GM13977 (cell line): ENCODE results near the gene MTA3.
"Not testable (repeated sequence)": the region's sequence is repeated elsewhere in the genome, so short reads cannot be mapped to it uniquely, and the experiment has no call there.

Source experiments
- DNase-seq: peaks from one replicate; pipeline ENCODE4 v3.0.0; 2012; ENCODE audit warnings: low spot score
- in situ Hi-C: fragments of 300-500 bp; cut with MboI; formaldehyde crosslinking; loops from one replicate; pipeline ENCODE4 v1.12.0; 2022; ENCODE audit warnings: low sequenced_read_pairs, low pct_unique_long_range_greater_than_20kb, mixed read lengths, inconsistent platforms; ENCODE audit not compliant: unreplicated experiment
- TF ChIP-seq, protein P1 (sequence below): IDR thresholded peaks from 2 replicates; pipeline ENCODE4 v1.5.1; 2012; ENCODE audit warnings: mild to moderate bottlenecking, control low read depth; ENCODE audit not compliant: insufficient read depth; ENCODE audit errors: extremely low read depth, missing control alignments

MTA3 gene

DNA sequence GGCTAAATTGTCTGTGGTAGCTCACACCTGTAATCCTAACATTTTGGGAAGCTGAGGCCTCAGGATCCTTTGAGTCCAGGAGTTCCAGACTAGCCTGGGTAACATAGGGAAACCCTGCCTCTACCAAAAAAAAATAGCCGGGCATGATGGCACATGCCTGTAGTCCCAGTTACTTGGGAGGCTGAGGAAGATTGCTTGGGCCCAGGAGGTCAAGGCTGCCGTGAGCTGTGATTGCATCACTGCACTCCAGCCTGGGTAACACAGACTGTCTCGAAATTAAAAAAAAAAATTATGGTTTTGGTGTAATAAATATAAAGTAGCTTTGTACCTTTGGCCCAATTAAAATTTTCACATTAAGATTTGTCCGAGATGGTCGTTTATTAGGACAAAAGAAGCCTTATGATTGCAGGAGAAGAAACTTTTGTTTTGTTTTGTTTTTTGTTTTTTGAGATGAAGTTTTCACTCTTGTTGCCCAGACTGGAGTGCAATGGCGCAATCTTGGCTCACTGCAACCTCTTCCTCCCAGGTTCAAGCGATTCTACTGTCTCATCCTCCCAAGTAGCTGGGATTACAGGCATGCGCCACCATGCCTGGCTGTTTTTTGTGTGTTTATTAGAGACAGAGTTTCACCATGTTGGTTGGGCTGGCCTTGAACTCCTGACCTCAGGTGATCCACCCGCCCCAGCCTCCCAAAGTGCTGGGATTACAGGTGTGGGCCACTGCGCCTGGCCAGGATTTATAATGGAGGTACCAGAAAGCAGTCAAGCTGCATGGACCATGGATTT lies 4.1 kb downstream of the MTA3 start:
- TF ChIP-seq, protein P1, sequence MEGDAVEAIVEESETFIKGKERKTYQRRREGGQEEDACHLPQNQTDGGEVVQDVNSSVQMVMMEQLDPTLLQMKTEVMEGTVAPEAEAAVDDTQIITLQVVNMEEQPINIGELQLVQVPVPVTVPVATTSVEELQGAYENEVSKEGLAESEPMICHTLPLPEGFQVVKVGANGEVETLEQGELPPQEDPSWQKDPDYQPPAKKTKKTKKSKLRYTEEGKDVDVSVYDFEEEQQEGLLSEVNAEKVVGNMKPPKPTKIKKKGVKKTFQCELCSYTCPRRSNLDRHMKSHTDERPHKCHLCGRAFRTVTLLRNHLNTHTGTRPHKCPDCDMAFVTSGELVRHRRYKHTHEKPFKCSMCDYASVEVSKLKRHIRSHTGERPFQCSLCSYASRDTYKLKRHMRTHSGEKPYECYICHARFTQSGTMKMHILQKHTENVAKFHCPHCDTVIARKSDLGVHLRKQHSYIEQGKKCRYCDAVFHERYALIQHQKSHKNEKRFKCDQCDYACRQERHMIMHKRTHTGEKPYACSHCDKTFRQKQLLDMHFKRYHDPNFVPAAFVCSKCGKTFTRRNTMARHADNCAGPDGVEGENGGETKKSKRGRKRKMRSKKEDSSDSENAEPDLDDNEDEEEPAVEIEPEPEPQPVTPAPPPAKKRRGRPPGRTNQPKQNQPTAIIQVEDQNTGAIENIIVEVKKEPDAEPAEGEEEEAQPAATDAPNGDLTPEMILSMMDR: no peak
- in situ Hi-C loops: no loop called here
- DNase-seq: no peak

DNA sequence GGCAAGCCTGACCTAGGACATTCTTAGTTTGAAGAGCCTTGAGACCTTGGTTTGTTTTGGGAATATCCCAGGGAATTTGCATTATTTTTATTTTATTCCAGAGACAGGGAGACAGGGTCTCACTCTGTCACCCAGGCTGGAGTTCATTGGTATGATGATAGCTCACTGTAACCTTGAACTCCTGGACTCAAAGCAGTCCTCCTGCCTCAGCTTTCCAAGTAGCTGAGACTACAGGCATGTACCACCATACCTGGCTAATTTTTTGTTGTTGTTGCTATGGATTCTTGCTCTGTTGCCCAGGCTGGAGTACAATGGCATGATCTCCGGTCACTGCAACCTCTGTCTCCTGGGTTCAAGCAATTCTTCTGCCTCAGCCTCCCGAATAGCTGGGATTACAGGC lies 4.8 kb downstream of the MTA3 start:
- in situ Hi-C loops: no loop called here
- DNase-seq: no peak

DNA sequence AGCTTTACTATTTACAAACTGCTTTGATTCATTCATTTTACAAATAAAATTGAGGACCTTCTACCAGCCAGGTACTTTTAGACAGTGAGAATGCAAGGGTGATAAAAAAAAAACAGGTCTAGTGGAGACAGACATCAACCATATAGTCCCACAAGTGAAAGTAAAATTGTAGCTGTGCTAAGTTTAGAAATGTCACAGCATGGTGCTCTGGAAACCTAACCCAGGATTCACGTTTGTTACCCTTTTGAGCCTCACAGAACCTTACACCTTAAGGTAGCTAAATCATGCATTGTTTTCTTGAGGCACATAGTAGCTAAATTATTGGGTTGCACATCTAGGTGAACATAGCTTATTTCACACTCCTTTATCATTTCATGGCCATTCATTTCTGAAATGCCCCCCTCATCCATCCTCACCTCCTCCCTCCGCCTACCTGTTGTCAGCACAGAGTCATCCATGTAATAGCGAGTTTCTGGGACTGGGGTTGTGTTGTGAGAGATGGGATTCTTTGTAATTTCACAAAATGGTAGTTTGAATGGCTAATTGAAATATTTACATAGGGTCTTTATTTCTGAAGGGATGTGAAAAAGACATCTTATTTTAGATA lies 7.1 kb downstream of the MTA3 start:
- TF ChIP-seq, protein P1: no peak
- in situ Hi-C loops: no loop called here
- no peak for DNase-seq

More for the DNA sequence above, 4.8 kb downstream of the MTA3 start:
- TF ChIP-seq, protein P1: no peak

DNA sequence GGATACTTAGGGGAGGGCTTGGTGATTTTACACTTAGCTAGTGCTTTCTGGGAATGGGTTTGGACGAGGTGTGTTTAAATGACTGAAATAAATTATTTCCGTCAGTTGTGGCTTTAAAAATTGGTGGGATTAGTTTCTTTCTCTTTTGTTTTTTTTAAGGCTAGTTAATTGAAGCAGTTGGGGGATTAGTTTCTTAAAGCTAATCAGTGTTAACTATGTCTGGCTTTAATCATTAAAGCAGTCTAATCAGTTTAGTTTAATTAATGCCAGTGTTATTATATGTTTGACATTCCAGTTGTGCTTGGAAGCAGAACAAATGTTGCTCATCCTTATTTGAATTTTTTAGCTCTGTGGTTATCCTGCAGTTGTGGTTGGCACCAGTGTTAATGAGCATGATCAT lies 10.2 kb downstream of the MTA3 start:
- in situ Hi-C loops: no loop called here
- no peak for DNase-seq
- TF ChIP-seq, protein P1: no peak

DNA sequence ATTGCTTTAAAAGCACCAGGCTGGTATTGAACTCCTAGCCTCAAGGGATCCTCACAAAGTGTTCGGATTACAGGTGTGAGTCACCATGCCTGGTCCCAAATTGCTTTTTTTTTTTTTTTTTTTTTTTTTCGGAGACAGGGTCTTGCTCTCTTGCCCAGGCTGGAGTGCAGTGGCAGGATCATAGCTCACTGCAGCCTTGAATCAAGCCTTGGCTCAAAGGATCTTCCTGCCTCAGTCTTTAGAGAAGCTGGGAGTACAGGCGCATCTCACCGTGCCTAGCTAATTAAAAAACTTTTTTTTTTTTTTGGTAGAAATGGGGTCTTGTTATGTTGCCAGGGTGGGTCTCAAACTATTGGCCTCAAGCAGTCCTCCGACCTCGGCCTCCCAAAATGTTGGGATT lies 12.8 kb downstream of the MTA3 start:
- TF ChIP-seq, protein P1: no peak
- DNase-seq: no peak
- in situ Hi-C loops: no loop called here

DNA sequence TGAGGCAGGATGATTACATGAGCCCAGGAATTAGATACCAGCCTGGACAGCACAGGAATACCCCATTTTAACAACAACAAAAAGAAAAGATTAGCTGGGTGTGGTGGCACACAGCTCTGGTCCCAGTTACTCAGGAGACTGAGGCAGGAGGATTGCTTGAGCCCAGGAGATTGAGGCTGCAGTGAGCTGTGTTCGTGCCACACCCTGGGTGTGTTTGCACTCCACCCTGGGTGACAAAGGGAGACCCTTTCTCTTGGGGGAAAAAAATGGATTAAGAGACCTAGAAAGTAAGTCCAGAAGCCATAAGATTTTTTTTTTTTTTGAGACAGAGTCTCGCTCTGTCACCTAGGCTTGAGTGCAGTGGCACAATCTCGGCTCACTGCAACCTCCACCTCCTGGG lies 16.2 kb downstream of the MTA3 start:
- in situ Hi-C loops: not testable (repeated sequence)

DNA sequence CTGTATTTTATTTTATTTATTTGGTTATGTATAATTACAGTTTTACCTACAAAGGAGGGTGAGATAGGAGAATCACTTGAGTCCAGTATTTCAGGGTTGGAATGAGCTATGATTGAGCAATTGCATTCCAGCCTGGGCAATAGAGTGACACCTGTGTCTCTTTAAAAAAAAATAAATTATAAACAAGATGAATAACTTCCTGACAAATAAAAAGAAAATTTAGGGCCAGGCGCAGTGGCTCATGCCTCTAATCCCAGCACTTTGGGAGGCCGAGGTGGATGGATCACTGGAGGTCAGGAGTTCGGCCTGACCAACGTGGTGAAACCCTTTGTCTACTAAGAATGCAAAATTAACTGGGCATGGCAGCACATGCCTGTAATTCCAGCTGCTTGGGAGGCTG lies 17.3 kb downstream of the MTA3 start:
- in situ Hi-C loops: no loop called here
- TF ChIP-seq, protein P1: no peak
- no peak for DNase-seq

More for the DNA sequence above, 16.2 kb downstream of the MTA3 start:
- DNase-seq: not testable (repeated sequence)
